ENCODE measurements around the gene RNF39.

- TF ChIP-seq SPI1 (IDR thresholded peaks at IDR 0.05; ENCODE audit: low read depth, low read length) (no peak), POLR2A (IDR thresholded peaks at IDR 0.05; ENCODE audit: low read depth, low read length) (no peak)
Observed at GRCh38 chr6:30060606-30061091, 14.9 kb downstream of the RNF39 start.
